Measurements from ENCODE around the gene AVEN.

- TF ChIP-seq CTCF (IDR thresholded peaks at IDR 0.05), result no peak
- TF ChIP-seq POLR2A (IDR thresholded peaks at IDR 0.05), result no peak
Observed at GRCh38 chr15:33956397-33956796, 82.6 kb downstream of the AVEN start.

Measured in heart left ventricle (tissue), 13 donors.